HEK293T (cell line): ENCODE results near the gene IKZF3.

Experiments used
- CTCF ChIA-PET: fragments of 350-600 bp; formaldehyde crosslinking; extraction: SDS; loops from one replicate; lab custom pipeline; 2021; ENCODE audit warnings: antibody characterized with exemption, inconsistent platforms; lab: Yijun Ruan, JAX
- POLR2A ChIA-PET: fragments of 350-600 bp; formaldehyde crosslinking; extraction: SDS; loops from one replicate; lab custom pipeline; 2020; ENCODE audit warnings: antibody characterized with exemption, inconsistent platforms; lab: Yijun Ruan, JAX
- DNase-seq: peaks from one replicate; pipeline ENCODE4 v3.0.0; 2012; ENCODE audit warnings: mixed read lengths; ENCODE audit errors: extremely low spot score
- ARNT ChIP-seq: fragments of 450-650 bp; IDR thresholded peaks from 2 replicates; pipeline ENCODE4 v1.6.1; 2017; ENCODE audit warnings: mild to moderate bottlenecking
- BHLHE40 ChIP-seq: fragments of 450-650 bp; IDR thresholded peaks from 2 replicates; pipeline ENCODE4 v1.6.1; 2016; ENCODE audit warnings: mild to moderate bottlenecking, moderate library complexity, borderline replicate concordance
- CTBP1 ChIP-seq: fragments of 450-650 bp; IDR thresholded peaks from 2 replicates; pipeline ENCODE4 v1.6.1; 2016; ENCODE audit warnings: borderline replicate concordance
- ELF4 ChIP-seq: fragments of 450-650 bp; IDR thresholded peaks from 2 replicates; pipeline ENCODE4 v1.6.1; 2017; ENCODE audit warnings: antibody characterized with exemption
- FOXA1 ChIP-seq: fragments of 450-650 bp; IDR thresholded peaks from 2 replicates; pipeline ENCODE4 v1.6.1; 2016; ENCODE audit warnings: mild to moderate bottlenecking
- FOXK2 ChIP-seq: fragments of 450-650 bp; IDR thresholded peaks from 2 replicates; pipeline ENCODE4 v1.6.1; 2016; ENCODE audit warnings: mild to moderate bottlenecking
- FOXM1 ChIP-seq: fragments of 450-650 bp; IDR thresholded peaks from 2 replicates; pipeline ENCODE4 v1.6.1; 2017; ENCODE audit warnings: mild to moderate bottlenecking, borderline replicate concordance
- HDGF ChIP-seq: fragments of 450-650 bp; IDR thresholded peaks from 2 replicates; pipeline ENCODE4 v1.6.1; 2017; ENCODE audit warnings: antibody characterized with exemption, borderline replicate concordance
- L3MBTL2 ChIP-seq: fragments of 450-650 bp; conservative IDR thresholded peaks from 2 replicates; pipeline ENCODE4 v1.6.1; 2016; ENCODE audit warnings: mild to moderate bottlenecking
- LEF1 ChIP-seq: fragments of 450-650 bp; IDR thresholded peaks from 2 replicates; pipeline ENCODE4 v1.6.1; 2017; ENCODE audit warnings: mild to moderate bottlenecking, borderline replicate concordance
- NFRKB ChIP-seq: fragments of 450-650 bp; IDR thresholded peaks from 2 replicates; pipeline ENCODE4 v1.6.1; 2016; ENCODE audit warnings: mild to moderate bottlenecking, moderate library complexity
- SP1 ChIP-seq: fragments of 450-650 bp; IDR thresholded peaks from 2 replicates; pipeline ENCODE4 v1.6.1; 2017
- SUZ12 ChIP-seq: fragments of 450-650 bp; IDR thresholded peaks from 2 replicates; pipeline ENCODE4 v1.6.1; 2016; ENCODE audit warnings: mild to moderate bottlenecking
- TARDBP ChIP-seq: fragments of 450-650 bp; IDR thresholded peaks from 2 replicates; pipeline ENCODE4 v1.6.1; 2016
- ZNF384 ChIP-seq: fragments of 450-650 bp; IDR thresholded peaks from 2 replicates; pipeline ENCODE4 v1.6.1; 2016
- TF ChIP-seq, protein P1 (sequence below): fragments of 450-650 bp; IDR thresholded peaks from 2 replicates; pipeline ENCODE4 v1.6.1; 2016

The IKZF3 gene

DNA sequence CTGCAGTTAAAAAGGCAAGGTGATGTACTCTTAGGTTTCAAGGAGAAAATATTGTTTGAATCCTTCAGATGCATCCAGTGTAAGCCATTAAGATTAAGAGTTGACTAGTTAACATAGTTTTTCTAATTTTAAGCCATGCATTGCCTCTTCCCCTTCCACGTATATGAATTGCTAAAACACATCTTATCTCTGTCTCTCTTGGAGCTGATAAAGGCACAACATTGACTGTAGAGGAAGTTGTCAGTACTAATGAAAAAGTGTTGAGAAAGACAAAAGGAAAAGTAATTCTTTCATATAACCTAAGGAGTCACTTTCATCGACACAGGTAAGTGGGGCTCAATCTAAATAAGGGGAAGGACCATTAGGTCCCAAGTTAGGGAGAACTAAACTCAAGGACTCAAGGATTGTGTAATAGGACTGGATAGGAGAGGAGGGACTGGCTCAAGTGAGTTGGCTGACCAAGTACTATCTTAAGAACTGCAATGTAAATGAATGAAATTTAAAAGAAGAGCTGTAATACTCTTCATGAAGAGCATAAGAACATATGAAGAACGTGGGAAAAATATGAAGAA is 70.7 kb downstream of the IKZF3 start:
- no peak for DNase-seq
- ChIA-PET CTCF (no interaction called here), POLR2A (no interaction called here)
- TF ChIP-seq ZNF384, result no peak
- no peak for TF ChIP-seq BHLHE40
- no peak for TF ChIP-seq SP1
- no peak for TF ChIP-seq ARNT
- TF ChIP-seq LEF1, result no peak
- no peak for TF ChIP-seq FOXA1
- TF ChIP-seq NFRKB, result no peak
- no peak for TF ChIP-seq FOXM1
- no peak for TF ChIP-seq L3MBTL2
- no peak for TF ChIP-seq FOXK2
- no peak for TF ChIP-seq TARDBP
- no peak for TF ChIP-seq SUZ12
- TF ChIP-seq HDGF, result no peak
- TF ChIP-seq ELF4, result no peak
- no peak for TF ChIP-seq CTBP1
- TF ChIP-seq, protein P1, sequence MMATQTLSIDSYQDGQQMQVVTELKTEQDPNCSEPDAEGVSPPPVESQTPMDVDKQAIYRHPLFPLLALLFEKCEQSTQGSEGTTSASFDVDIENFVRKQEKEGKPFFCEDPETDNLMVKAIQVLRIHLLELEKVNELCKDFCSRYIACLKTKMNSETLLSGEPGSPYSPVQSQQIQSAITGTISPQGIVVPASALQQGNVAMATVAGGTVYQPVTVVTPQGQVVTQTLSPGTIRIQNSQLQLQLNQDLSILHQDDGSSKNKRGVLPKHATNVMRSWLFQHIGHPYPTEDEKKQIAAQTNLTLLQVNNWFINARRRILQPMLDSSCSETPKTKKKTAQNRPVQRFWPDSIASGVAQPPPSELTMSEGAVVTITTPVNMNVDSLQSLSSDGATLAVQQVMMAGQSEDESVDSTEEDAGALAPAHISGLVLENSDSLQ, result no peak

DNA sequence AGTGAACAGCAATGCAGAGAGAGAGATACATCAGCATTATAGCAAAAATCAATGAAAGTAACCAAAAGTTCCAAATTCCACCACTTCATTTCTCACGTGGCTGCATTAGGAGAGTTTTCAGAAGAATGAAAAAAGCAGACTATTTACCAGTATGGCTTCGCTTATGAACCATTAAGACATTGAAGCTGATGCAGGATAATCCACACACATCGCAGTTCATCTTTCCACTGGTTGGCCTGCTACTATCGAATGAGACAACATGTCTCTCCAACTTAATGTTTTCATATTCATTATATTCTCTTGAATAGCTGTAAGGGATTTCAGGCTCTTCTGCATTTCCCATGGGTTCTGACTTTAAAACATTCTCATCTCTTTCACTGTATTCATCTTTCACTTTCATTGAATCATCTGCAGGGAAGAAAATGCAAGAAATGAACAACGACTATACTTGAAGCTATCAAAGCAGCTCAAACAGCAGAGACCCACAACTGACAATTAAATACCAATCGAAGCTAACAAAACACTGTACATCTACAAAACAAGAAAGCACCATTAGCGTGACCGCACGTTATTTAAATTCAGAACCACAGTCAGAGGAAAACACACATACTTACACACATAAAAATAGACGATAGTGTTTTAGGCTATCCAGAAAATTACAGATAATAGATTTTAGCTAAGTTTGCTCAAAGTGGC is 71.4 kb downstream of the IKZF3 start:
- POLR2A ChIA-PET, result no interaction called here

DNA sequence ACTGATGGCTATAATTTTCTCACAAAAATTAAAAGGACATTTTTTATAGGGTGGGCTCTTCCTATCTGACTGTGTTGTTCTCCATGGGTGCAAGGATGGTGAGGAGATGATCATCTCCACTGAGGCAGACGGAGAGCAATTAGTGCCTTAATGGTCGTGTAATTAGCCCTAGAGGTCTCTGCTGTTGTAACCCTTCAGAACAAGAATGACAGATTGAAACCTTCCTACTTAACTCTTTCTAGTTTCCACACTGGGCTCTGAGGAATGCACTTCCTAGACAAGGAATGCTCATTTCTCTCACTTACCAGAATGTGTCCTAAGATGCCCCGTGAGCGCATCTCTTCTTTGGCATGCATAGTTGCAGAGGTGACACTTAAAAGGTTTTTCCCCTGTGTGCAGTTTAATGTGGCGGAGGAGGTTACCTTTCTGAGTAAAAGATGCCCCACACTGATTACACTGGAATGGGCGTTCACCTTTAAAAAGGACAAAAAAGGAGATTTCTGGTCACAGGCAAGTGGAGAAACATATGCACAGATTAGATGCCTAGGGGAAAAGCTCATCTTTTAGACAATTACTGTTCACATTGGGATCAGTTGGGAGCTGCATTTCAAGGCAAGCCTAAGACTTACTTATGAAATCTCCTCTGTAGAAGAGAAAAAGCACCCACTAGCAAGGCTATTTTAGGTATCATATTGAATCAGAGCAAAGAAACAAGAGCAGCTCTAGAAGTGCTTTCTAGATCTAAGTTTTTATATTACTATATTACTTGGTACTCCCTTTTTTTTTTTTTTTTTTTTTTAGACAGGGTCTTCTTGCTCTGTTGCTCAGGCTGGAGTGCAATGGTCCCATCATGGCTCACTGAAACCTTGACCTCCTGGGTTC is 72.8 kb downstream of the IKZF3 start:
- ChIA-PET CTCF (interaction anchor here (0.6 kb wide), 1 partner anchor 9 kb away, joined by 4 read pairs; no protein-coding TSS in a partner anchor), POLR2A (no interaction called here)
- DNase-seq, result no peak
- TF ChIP-seq CTBP1 (no peak), L3MBTL2 (no peak), SP1 (no peak), FOXK2 (no peak), HDGF (no peak), FOXA1 (no peak), ZNF384 (no peak), NFRKB (no peak), FOXM1 (no peak), BHLHE40 (no peak), TARDBP (no peak), ELF4 (no peak), SUZ12 (no peak)
- TF ChIP-seq, protein P1, result no peak

More for the DNA sequence above, 71.4 kb downstream of the IKZF3 start:
- TF ChIP-seq SUZ12, result no peak
- TF ChIP-seq CTBP1, result no peak
- TF ChIP-seq LEF1, result no peak
- TF ChIP-seq FOXM1, result no peak
- TF ChIP-seq ARNT, result no peak
- no peak for TF ChIP-seq SP1
- TF ChIP-seq BHLHE40, result no peak
- TF ChIP-seq FOXK2, result no peak
- TF ChIP-seq ZNF384, result no peak
- TF ChIP-seq ELF4, result no peak
- no peak for TF ChIP-seq L3MBTL2
- no peak for TF ChIP-seq FOXA1
- TF ChIP-seq, protein P1, result no peak
- TF ChIP-seq HDGF, result no peak
- no peak for TF ChIP-seq TARDBP
- TF ChIP-seq NFRKB, result no peak
- CTCF ChIA-PET, result no interaction called here
- DNase-seq, result no peak

DNA sequence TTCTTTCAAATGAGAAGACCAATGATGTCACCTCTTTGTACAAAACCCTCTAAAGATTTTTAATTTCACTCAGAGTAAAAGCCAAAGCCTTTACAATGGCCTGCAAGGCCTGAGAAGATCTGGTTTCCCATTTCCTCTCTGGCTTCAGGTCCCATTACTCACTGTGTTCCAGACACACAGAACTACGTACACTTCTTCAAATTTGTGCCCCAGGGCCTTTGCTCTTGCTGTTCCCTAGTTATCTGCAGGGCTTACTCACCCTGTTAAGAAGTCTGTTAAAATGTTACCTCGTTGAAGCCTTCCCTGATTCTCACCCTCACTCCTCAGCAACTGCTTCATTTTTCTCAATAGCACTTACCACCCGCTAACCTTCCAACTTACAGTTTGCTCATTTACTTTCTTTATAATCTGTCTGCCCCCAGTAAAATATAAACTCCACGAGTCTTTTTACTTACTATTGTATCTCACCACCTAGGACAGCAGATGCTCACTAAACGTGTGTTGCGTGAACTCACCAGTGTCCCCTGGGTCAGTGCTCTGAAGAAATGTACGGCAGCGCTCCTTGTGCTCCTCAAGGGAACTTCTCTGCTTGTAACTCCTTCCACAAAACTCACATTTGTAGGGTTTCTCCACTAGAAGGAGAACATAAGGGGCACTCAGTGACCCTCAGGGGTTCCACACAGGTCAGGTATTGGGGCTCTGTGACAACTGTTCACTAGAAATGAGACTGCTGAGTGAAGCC is 76.2 kb downstream of the IKZF3 start:
- no peak for TF ChIP-seq HDGF
- no peak for TF ChIP-seq ZNF384
- no peak for TF ChIP-seq SUZ12
- TF ChIP-seq ELF4, result no peak
- no peak for DNase-seq
- POLR2A ChIA-PET, result no interaction called here
- CTCF ChIA-PET, result interaction anchor here (0.6 kb wide), 1 partner anchor 15 kb away, joined by 3 read pairs; no protein-coding TSS in a partner anchor

DNA sequence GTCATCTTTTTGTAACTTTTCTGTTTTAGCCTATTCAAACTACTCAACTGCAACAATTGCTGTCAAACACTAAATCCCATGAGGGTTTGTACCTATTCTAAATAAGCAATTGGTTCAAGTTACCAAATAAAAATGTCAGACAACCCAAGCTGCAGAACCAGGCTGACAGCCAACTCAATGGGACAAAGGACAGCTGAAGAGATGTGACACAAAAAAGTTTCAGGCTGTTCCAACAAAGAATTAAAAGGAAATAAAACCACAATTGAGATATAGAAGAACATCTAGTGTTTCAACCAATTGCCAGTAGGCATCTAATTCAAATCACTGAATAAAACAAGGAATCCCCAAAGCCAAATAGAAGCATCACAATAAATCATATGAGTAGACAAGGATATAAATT is 77.1 kb downstream of the IKZF3 start:
- ChIA-PET POLR2A (no interaction called here), CTCF (no interaction called here)
- DNase-seq, result no peak
- TF ChIP-seq ARNT, result no peak
- TF ChIP-seq, protein P1, result peak; percentile 70
- TF ChIP-seq FOXK2, result no peak
- TF ChIP-seq FOXA1, result no peak
